Effector CD4-positive, alpha-beta T cell (primary cell): ENCODE data around the gene SHQ1.

Source experiments
- DNase-seq: peaks from one replicate; pipeline ENCODE4 v3.0.0-alpha.2; 2020

Gene SHQ1

GRCh38 chr3:72702997-72703396, 145.2 kb downstream of the SHQ1 start:
- DNase-seq, result no peak

- DNase-seq, result no peak
These were observed 145.9 kb downstream of the SHQ1 start for GRCh38 chr3:72702390-72702789.

GRCh38 chr3:72700106-72700505, 148.1 kb downstream of the SHQ1 start:
- no peak for DNase-seq

- no peak for DNase-seq
These were observed 148.6 kb downstream of the SHQ1 start for GRCh38 chr3:72699631-72700030.
